Occipital lobe (tissue), 2 donors: ENCODE data around the gene ADAMTS3. TPM values are rescaled to one million over a fixed set of nuclear protein-coding genes. Genes with fewer than 3 reads are reported as not detected.

Source experiments
- DNase-seq: peaks from one replicate; lab custom pipeline; 2025; lab: John Stamatoyannopoulos, UW
- total RNA-seq: library from RNA; depleted of rRNA; stranded (reverse); fragments of >200 nt; gene quantifications from one replicate; pipeline ENCODE4 v1.2.3, GENCODE V29; 2014

Gene ADAMTS3
- total RNA-seq, 1 donor from 2014 or later = 21.5 TPM

DNA sequence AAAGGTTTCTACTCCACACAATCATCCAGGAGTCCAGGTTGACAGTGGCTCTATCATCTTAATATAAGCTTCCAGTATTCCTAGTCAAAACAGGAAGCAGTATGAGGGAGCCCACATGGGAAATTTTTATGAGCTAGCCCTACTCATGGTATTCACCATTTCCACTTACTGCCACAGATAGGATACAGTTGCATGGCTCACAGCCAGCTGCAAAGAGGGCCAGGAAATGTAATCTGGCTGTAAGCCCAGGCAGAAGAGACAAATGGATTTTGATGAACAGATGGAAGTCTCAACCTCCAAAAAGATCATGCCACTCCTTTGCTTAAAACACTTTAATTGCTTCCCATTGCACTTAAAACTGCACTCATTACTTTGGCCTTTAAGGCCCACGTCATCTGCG is 150.6 kb downstream of the ADAMTS3 start:
- no peak for DNase-seq

GRCh38 chr4:72410158-72410557 is 158.9 kb downstream of the ADAMTS3 start:
- DNase-seq = no peak

DNA sequence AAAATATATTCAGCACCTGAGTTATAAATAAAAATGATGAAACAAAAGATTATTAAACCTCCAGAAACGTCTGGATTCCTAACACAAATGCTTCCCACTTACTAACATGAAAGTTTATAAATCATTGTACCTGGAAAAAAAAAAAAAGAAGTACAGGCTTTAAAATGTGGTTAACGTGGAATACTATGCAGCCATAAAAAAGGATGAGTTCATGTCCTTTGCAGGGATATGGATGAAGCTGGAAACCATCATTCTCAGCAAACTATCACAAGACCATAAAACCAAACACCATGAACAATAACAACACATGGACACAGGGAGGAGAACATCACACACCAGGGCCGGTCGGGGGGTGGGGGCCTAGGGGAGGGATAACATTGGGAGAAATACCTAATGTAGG is 160.5 kb downstream of the ADAMTS3 start:
- DNase-seq = no peak

- DNase-seq = no peak
Measured at GRCh38 chr4:72405417-72405816, 163.6 kb downstream of the ADAMTS3 start.

DNA sequence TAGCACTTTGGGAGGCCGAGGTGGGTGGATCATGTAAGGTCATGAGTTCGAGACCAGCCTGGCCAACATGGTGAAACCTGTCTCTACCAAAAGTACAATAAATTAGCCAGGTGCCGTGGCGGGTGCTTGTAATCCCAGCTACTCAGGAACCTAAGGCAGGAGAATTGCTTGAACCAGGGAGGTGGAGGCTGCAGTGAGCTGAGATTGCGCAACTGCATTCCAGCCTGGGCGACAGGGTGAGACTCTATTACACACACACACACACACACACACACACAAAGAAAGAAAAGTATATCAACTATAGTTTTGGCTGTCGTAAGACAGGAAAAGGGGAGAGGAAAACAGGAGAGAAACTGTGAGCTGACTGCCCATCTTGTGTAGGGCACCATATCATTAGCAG is 171.7 kb downstream of the ADAMTS3 start:
- no peak for DNase-seq

DNA sequence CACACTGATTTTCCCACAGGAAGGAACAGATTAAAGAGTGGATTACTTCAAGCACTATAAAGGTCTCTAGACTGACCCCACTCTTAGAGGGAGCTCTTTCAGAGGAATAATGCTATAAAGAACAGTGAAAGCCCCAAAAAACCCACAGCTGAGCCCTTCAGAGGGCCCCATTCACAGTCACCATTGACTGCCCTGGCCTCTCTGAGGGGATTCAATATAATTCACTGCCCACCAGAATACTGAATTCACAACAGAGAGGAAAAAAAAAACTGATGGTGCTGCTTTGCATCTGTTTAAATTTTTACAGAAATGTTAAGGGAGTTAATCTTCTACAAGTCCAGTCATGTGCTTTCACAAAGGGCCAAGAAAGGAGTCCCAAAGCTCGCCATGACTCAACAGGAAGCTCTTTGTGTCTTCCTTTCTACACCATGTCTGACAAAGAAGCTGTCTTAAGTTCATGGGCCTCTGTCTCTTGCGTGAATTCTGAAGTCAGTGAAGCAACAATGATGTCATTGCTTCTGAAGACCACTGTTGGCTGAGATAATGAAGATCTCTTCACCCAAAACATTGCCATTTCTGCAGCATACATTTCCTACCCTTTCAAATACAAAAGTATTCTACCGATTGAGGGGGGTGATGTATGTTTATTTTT is 174.9 kb downstream of the ADAMTS3 start:
- DNase-seq = no peak

GRCh38 chr4:72391281-72391680 is 177.7 kb downstream of the ADAMTS3 start:
- no peak for DNase-seq

GRCh38 chr4:72390409-72390808 is 178.6 kb downstream of the ADAMTS3 start:
- DNase-seq = no peak

DNA sequence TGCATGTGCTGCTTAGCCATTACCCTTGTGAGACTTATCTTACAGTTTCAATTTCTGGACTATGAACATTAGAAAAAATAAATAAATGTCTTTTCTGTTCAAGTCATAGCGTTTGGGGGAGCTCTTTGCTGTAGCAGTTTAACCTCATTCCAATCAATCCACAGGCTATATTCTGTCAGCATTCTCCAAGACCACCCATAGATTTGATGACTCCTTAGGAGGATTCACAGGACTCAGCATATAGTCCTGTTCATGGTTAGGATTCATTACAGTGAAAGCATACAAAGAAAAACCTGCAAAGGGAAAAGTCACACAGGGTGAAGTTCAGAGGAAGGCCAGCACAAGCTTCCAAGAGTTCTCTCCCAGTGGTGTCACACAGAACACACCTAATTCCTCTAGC is 180.5 kb downstream of the ADAMTS3 start:
- no peak for DNase-seq

GRCh38 chr4:72387959-72388358 is 181.1 kb downstream of the ADAMTS3 start:
- no peak for DNase-seq

- no peak for DNase-seq
Measured at GRCh38 chr4:72383439-72383838, 185.6 kb downstream of the ADAMTS3 start.

DNA sequence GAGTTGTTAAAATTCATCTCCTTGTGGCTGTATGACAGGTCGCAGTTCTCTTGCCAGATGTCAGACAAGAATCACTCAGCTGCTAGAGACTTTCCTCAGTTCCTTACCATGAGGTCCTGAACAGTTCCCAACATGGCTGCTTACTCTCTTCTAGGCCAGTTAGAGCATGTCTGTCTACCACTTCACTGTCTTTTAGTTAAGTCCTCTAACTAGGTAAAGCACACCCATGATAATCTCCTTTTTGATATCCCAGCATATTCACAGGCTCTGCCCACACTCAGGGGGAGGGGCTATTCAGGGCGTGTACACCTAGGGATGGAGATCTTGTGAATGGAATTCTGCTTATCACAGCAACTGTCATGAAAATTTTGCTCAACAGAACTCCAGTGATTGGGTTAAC is 190.1 kb downstream of the ADAMTS3 start:
- DNase-seq = no peak

DNA sequence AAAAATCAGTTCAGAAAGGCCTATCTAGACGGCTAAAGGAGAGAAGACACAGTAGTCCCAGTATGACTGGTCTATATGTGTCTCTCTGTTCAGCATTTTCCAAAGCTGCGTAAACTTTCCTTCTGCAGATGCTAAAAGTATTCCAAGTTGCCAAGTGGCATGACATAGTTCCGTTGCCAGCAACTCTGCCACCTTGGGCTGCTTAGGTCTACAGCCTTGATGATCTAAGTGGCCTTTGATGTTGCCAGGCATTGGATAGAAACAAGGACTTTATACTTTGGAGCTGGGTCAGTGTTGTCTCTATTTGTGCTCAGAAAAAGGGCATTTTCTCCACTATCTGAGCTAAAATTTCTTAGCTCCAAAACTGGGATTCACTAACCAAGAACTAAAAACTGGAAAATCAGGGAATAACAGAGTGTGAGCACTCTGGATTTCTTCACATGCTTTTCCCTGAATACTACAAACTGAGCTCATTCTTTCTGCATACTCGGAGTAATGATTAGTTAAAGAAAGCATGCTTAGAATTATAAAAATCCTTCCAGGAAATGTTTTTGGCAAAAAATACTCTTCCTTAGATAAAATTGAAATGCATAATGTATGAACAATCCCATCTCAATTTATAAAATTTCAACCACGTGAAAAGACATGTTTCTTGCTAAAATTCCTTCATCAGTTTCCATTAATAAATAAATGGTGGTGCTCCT is 191.4 kb downstream of the ADAMTS3 start:
- no peak for DNase-seq

GRCh38 chr4:72376901-72377300 is 192.1 kb downstream of the ADAMTS3 start:
- no peak for DNase-seq

- DNase-seq = no peak
Measured at GRCh38 chr4:72375073-72375736, 193.8 kb downstream of the ADAMTS3 start.

DNA sequence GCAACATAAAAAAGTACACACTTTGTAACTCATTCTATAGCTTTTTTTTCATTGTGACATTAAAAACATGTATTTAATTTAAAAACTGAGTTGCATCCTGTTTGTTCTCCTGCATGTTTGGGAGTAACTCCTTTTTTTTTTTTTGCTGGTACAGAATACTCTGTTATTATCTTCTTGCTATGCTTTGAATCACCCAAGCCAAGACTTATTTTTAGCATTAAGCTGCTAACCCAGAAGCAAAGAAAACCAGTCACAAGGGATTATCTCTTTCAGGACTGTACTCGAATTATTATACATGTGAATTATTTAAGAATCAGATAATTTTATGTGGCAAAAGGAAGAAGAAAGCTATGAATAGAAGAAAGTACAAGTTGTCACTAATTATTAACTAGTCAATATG is 194.9 kb downstream of the ADAMTS3 start:
- no peak for DNase-seq

- no peak for DNase-seq
Measured at GRCh38 chr4:72366601-72367000, 202.4 kb downstream of the ADAMTS3 start.

DNA sequence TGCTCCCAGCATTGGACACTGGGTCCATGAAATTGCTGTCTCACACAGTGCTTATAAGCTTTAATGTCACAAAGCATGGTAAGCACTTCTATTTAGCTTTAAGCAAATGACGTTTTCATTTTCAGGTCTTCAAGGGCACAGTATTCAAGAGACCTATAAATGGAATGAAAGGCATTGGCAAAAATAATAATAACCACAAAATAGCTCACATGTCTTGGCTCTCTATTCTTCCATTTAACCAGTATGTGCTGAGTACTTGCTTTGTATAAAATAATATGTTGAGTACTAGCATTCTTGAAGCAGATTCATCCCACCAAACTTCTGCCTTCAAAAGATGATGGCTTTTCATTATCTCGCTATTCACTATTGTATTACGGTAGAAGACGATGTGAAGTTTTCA is 203.0 kb downstream of the ADAMTS3 start:
- no peak for DNase-seq

DNA sequence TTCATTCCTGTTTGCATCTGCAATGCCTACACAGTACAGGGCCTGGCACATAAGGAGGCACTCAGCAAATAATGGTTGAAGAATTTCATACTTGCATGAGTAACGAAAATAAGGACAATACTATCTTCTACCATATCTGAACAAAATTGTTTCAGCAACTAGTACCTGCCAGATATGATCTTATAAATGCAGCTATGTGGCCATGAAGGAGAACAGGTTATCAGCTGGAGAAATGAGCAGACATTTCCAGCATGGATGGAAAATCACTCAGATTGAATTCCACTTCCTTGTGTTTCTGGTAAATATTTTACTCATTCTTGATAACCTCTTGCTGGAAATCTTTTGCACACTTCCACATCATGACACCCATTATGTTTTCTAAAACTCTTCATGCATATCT is 204.0 kb downstream of the ADAMTS3 start:
- DNase-seq = no peak

DNA sequence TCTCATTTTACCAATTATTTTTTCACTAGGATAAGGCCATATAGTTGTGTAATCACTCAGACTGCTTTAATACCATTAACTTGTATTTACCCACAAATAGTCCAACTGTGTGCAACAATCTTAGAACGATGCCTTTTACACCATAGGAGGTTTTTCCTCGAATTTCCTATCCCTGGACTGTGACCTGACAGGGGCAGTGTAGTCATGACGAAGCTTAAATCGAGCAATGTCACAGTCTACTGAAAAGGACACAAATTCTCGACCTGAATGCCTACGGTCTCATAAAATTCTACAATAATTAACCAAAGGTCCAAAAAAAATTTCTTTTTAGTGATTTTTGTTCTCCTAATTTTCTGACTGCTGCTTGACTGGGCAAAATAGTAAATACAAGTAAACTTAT is 208.9 kb downstream of the ADAMTS3 start:
- DNase-seq = no peak

DNA sequence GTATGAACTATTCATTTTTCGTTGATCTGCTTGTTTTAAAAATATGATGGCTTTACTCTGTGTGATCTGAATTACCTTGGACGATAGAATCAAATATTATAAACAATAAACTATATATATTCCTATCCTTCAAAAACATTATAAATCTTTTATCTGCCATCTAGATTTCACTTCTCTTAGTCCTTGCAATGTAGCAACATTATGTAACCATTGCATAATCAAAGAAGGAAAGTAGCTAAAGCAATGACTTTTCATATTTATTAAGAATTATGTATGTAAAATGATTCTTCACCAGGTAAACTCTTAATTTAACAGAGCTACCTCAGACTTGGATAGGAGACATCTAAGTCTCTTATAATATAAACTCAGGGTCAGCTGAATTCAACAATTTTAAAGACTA is 210.5 kb downstream of the ADAMTS3 start:
- no peak for DNase-seq

DNA sequence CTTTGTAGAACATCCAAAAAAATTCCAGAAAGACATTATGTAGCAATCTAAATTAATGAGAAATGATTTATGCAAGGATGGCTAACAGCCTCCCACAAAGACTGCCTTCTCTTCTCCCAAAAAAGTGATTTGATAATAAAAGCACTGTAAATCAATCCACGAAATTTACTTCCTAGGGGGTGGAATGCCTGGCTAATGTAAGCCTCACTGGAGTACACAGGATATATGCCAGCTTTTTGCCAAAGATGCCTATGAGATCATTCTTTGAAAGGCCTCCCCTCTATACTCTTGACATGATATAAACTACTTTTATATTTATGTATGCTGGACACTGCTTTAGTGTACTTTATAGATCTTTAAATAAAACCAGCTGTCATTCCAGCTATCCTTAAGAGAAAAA is 211.1 kb downstream of the ADAMTS3 start:
- DNase-seq = no peak

DNA sequence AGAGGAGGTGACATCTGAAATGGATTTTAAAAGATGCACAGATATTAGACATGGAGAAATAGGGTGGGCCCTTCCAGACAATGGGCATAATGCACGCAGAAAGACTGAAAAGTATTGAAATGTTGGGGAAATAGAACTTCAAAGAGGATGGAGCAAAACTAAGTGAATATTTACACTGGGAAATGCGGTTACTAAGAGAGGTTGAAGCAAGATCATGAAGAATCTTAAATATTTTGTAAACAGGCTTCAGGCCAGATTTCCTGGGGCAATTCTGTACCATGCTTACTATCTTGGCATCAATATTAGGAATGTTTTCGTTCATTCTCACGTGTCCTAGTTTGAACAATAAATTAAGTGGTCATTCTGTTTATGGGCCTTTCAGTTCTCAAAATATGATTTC is 216.3 kb downstream of the ADAMTS3 start:
- DNase-seq = no peak
